OCI-M2 (cell line): ENCODE data around the gene CPE.
A peak's percentile ranks its signal among the peaks of the same experiment; 100 is the strongest.
"Not testable (repeated sequence)": the region's sequence is repeated elsewhere in the genome, so short reads cannot be mapped to it uniquely, and the experiment has no call there.

ENCODE experiments used
- DNase-seq: peaks from one replicate; lab custom pipeline; 2025; ENCODE audit not compliant: unreplicated experiment; lab: John Stamatoyannopoulos, UW

Gene CPE

GRCh38 chr4:165461159-165461821, 82.5 kb downstream of the CPE start:
- DNase-seq, result no peak

- no peak for DNase-seq
Observed at GRCh38 chr4:165462009-165462408, 83.2 kb downstream of the CPE start.

- DNase-seq, result no peak
Observed at GRCh38 chr4:165464376-165464775, 85.6 kb downstream of the CPE start.

- DNase-seq, result no peak
Observed at GRCh38 chr4:165464813-165465381, 86.1 kb downstream of the CPE start.

- no peak for DNase-seq
Observed at GRCh38 chr4:165470009-165470408, 91.2 kb downstream of the CPE start.

- DNase-seq, result no peak
Observed at GRCh38 chr4:165472943-165473676, 94.3 kb downstream of the CPE start.

GRCh38 chr4:165474784-165475705, 96.2 kb downstream of the CPE start:
- no peak for DNase-seq

- DNase-seq, result no peak
Observed at GRCh38 chr4:165475706-165476070, 96.9 kb downstream of the CPE start.

GRCh38 chr4:165476214-165477098, 97.6 kb downstream of the CPE start:
- no peak for DNase-seq

- DNase-seq, result no peak
Observed at GRCh38 chr4:165477799-165478198, 99.0 kb downstream of the CPE start.

GRCh38 chr4:165478260-165478659, 99.5 kb downstream of the CPE start:
- DNase-seq, result no peak

- DNase-seq, result no peak
Observed at GRCh38 chr4:165481053-165481835, 102.4 kb downstream of the CPE start.

GRCh38 chr4:165489786-165490185, 111.0 kb downstream of the CPE start:
- no peak for DNase-seq

- DNase-seq, result not testable (repeated sequence)
Observed at GRCh38 chr4:165492583-165492982, 113.8 kb downstream of the CPE start.

GRCh38 chr4:165493359-165493758, 114.6 kb downstream of the CPE start:
- peak; percentile 11 for DNase-seq

GRCh38 chr4:165502916-165503907, 124.4 kb downstream of the CPE start:
- no peak for DNase-seq

GRCh38 chr4:165504184-165504583, 125.4 kb downstream of the CPE start:
- DNase-seq, result no peak
